Measurements from ENCODE around the gene BTBD10. TPM values are rescaled to one million over a fixed set of nuclear protein-coding genes. Genes with fewer than 3 reads are reported as not detected.

The BTBD10 gene
- total RNA-seq, 1 experiment from 2014 or later, result 23.3 TPM

DNA sequence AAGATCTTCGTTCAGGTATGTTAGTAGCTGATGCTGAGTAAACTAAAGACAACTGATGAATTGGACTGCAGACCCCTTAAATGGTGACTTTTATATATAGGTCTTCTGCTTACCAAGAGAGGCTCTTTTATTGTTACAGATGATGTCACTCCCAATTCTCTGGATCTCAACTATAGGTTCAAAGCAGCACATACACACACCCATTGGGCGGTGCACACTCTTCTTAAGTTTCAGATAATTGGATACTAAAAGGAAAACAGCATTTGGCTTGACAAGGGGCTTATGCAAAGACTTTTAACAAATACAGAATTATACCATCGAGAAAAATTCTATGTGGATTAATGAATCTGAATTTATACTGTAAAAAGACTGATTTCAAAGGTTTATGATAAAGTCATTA, 32.9 kb upstream of the BTBD10 start, which contains the start of gene PTH:
Gene PTH (minus strand): TSS at position 69 of the 400 bp plus-strand sequence. CDS start 3,142 bp downstream, outside the sequence.
- Histone ChIP-seq H3K4me2 (ENCODE audit: insufficient read depth, insufficient read length, low read length) (no peak within 1 kb of the TSS), H2BK120ac (ENCODE audit: low read depth, low read length, poor library complexity, severe bottlenecking) (no peak within 1 kb of the TSS), H3T11ph (ENCODE audit: low read length) (no peak within 1 kb of the TSS), H4K91ac (ENCODE audit: insufficient read length, low read depth, low read length) (no peak within 1 kb of the TSS), H3K56ac (ENCODE audit: insufficient read length, low read depth, low read length) (no peak within 1 kb of the TSS), H3K14ac (ENCODE audit: insufficient read depth, low read length) (no peak within 1 kb of the TSS), H4K5ac (ENCODE audit: insufficient read length, low read depth, low read length) (no peak within 1 kb of the TSS), H4K20me1 (ENCODE audit: control insufficient read depth, insufficient read depth, insufficient read length) (no peaks in the 10 kb centered on the region), H3K79me1 (ENCODE audit: insufficient read depth, low read depth, low read length, poor library complexity, severe bottlenecking) (no peaks in the 10 kb centered on the region), H2BK12ac (ENCODE audit: insufficient read length, low read depth, low read length) (no peak within 1 kb of the TSS), H3K23me2 (ENCODE audit: insufficient read length, low read depth, low read length, poor library complexity, severe bottlenecking) (no peaks in the 10 kb centered on the region), H3K27me3 (ENCODE audit: insufficient read depth, low read length) (no peaks in the 10 kb centered on the region), H3K79me2 (ENCODE audit: insufficient read depth, low read length) (no peaks in the 10 kb centered on the region), H2BK5ac (ENCODE audit: insufficient read length, low read length) (no peak within 1 kb of the TSS), H4K8ac (replicated peaks; ENCODE audit: insufficient read length, low read depth, low read length) (no peak within 1 kb of the TSS), H2AK5ac (ENCODE audit: insufficient read length, low read length) (no peak within 1 kb of the TSS), H3K18ac (ENCODE audit: insufficient read length, low read depth, low read length) (no peak within 1 kb of the TSS), H2BK20ac (ENCODE audit: low read depth, low read length, poor library complexity, severe bottlenecking) (no peak within 1 kb of the TSS), H3K9ac (ENCODE audit: extremely low read depth, insufficient read length, low read length) (no peak within 1 kb of the TSS), H2BK15ac (ENCODE audit: low read depth, low read length) (no peak within 1 kb of the TSS), H3K4me1 (ENCODE audit: insufficient read depth, low read length) (no peaks in the 10 kb centered on the region), H3K27ac (ENCODE audit: insufficient read length, low read depth, low read length) (no peak within 1 kb of the TSS), H3K4ac (ENCODE audit: low read depth, low read length) (no peak within 1 kb of the TSS), H3K9me3 (ENCODE audit: control insufficient read depth, low read depth, low read length) (no peaks in the 10 kb centered on the region), H2AFZ (ENCODE audit: low read length) (no peak within 1 kb of the TSS), H3K23ac (ENCODE audit: insufficient read length, low read depth, low read length) (no peak within 1 kb of the TSS)
- Mint-ChIP-seq H3K4me1 (no peaks in the 10 kb centered on the region), H3K36me3 (ENCODE audit: insufficient read depth in 1 of 3, low read depth in 3 of 3) (no peaks in the 10 kb centered on the region), H3K4me3 (no peak within 1 kb of the TSS), H3K9me3 (no peaks in the 10 kb centered on the region; a peak in 1 of 5 replicates), H3K27me3 (ENCODE audit: low read depth) (no peaks in the 10 kb centered on the region), H3K27ac (no peak within 1 kb of the TSS)
- WGBS (ENCODE audit: extremely low coverage, insufficient read length, low lambda C conversion rate), result no CpG with 5 or more reads among the region's 3 CpGs
- no peak for DNase-seq
- TF ChIP-seq, protein P1, sequence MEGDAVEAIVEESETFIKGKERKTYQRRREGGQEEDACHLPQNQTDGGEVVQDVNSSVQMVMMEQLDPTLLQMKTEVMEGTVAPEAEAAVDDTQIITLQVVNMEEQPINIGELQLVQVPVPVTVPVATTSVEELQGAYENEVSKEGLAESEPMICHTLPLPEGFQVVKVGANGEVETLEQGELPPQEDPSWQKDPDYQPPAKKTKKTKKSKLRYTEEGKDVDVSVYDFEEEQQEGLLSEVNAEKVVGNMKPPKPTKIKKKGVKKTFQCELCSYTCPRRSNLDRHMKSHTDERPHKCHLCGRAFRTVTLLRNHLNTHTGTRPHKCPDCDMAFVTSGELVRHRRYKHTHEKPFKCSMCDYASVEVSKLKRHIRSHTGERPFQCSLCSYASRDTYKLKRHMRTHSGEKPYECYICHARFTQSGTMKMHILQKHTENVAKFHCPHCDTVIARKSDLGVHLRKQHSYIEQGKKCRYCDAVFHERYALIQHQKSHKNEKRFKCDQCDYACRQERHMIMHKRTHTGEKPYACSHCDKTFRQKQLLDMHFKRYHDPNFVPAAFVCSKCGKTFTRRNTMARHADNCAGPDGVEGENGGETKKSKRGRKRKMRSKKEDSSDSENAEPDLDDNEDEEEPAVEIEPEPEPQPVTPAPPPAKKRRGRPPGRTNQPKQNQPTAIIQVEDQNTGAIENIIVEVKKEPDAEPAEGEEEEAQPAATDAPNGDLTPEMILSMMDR (conservative IDR thresholded peaks at IDR 0.05), result no peak

Data from H9 (cell line).